ENCODE results near the gene SLC35F3.
A peak's percentile ranks its signal among the peaks of the same experiment; 100 is the strongest.

SLC35F3 gene

DNA sequence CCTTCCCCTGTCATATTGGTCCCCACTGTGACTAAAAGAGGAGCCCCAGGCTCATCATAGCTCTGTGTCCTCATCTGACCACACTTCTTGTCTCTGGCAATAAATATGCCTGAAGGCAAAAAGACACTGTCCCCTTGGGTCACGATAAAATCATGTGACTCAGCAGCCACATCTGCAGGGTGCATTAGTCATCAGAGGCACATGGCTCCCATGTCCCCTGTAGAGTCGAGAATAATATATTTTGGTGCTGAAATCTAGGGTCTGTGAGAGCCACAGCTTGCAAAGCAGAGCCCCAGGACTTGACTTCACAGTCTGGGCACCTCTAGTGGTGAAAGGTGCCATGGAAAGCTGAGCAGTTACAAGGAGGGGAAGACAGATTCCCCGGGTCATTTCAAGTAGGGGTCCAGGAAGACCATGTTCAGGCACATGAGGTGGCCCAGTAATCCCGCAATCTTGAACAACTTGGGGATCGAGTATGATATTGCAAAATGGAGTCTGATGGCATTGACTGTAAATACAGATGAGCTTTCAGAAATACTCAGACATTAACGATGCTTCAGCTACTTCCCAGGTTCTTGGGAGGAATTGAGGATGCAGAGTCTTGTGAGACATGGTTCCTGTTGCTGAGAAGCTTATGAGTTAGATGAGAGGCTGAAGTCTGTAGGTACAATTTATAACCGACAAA, 68.6 kb downstream of the SLC35F3 start:
- no peak for DNase-seq (ENCODE audit: low read depth, low spot score)

DNA sequence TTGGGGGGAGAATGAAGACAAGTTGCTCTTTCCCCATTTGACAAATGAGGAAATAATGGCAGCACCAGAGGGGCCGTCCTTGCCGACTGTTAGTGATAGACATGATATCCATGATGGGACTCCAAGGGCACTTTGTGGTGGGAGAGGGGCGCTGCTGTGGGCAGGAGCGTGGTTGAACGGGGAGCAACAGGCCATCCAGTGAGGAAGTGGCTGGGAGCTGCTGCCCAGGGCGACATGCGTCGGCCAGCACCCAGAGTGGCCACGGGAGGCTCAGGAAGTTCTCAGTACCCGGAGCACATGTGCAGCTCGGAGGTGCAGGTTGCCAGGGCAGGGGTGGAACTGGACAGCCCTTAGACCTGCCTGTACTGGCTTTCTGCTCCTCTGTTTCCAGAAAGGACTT, 71.0 kb downstream of the SLC35F3 start:
- DNase-seq (ENCODE audit: low read depth, low spot score): no peak

DNA sequence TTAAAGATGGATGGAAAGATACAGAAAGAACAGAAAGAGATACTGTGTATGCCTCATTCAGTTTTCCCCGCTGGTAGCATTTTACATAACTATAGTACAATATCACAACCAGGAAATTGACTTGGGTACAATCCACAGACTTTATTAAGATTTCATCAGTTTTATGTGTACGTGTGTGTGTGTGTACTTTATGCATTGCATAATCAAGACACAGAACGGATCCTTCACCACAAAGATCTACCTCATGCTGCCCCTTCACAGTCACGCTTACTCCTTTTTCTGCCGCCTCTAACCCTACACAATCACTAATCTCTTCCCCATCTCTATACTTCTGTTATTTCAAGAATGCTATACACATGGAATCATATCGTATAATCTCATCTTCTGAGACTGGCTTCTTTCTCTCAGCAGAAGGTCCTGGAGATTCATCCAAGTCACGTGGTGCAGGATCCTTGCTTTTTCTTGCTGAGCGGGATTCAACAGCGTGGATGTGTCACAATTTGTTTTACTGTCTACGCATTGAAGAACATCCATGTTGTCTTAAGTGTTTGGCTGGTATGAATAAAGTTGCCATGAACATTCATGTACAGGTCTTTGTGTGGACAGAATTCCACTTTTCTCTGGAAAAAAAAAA, 76.7 kb downstream of the SLC35F3 start:
- DNase-seq (ENCODE audit: low read depth, low spot score): no peak

DNA sequence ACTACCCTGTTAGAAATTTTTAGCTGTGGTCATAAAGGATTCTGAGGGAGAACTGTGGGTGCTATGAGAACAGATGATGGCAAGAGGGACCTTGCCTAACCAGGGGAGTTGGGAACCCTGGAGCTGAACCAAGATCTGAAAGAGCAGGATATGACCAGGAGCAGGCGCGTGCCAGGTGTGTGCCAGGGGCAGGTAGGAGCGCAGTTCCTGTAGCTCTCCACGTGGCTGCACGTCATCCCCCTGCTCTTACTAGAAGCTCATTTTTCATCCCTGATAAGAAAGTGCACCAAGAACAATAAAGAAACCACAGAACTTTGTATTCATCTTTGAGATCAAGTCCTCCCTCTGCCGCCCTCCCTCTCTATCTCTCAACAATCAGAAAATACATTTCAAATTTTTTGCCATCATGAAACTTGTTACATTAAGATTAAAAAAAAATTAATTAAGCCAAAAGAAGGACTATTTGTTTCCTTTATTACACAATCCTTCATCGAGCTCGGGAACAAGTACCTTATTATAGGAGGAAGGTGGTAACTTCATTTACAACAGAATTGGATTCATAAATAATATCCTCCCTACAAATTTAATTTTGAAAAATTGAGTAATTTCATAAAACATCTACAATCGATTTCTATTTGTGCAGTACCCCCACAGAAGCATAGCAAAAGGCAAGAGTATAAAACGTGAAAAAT, 78.5 kb downstream of the SLC35F3 start:
- no peak for DNase-seq (ENCODE audit: low read depth, low spot score)

DNA sequence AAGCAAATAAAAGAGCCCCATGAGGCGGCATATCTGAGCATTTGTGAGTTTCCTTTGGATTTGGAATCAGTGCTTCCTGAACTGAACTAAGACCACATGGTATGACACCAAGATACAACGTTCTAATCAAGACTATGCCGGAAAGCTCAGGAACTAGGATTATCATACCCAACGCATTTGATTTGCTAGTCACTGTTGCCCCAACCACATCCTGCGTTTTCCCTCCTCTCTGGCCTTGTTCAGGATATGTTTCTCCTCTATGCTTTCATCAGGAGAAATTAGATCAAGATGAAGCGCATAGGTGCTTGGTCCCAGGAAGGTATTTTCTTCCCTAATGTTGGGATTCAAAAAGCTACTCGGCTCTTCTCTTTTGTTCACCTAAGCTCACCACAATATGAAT, 79.3 kb downstream of the SLC35F3 start:
- no peak for DNase-seq (ENCODE audit: low read depth, low spot score)

DNA sequence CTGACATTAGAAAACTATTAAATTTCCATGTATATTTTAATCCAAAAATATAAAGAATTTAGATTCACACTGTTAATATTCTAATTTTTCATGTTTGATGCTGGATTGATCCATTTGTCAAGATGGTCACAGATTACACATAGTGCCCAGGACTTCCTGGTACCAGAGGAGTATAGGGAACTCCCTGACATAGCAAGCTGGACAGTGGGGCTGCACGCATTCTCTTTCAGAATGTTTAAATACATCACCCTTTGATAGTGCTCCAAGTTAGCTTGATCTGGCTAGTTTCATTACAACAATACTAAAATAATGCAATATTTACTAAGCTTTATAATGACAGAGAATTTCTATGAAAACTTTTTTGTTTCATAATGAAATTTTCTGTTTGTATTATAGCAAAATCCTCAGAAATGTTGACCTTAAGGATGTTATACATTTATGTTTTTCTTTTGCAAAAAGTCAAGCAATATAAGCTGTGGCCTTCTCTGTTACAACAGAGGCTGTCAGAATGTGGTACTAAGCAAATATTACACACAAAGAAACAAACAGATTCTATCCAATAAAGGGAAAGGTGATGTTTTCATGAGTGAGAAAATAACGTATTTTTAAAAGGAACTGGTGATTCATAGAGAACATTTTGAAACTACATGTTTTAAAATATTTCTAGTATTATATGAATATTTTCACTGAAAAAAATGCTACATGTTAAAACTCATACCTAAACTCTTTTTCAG, 84.7 kb downstream of the SLC35F3 start:
- no peak for DNase-seq (ENCODE audit: low read depth, low spot score)

DNA sequence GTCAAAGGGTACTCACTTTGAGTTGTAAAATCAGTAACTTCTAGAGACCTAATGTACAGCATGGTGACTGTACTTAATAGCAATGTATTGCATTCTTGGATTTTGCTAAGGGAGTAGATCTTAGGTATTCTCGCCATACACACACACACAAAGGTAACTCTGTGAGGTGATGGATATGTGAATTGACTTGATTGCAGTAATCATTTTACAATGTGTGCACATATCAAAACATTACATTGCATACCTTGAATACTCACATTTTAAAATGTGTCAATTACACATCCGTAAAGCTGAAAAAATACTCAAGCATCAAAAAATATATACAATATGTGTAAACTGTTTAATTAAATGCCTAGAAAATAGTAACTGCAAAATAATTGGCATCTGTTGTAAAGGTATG, 86.0 kb downstream of the SLC35F3 start:
- DNase-seq (ENCODE audit: low read depth, low spot score): no peak

DNA sequence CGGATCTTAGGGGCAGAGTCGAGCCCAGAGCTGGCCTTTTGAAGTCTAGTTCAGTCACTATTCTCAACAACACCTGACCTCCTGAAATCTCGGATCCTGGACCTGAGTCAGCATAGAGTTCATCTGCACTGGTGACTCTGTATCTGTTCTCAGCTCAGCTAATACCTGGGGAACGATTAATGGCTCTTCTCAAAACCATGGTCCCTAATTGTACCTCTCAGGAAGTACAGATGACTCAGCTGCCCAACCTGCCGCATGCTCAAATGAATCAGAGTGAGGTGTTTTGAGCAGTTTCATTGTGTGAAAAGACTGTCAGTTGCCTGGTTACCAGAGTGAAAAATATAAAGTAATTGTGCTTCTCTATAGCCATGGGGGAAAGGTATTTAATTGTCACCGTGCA, 89.2 kb downstream of the SLC35F3 start:
- DNase-seq (ENCODE audit: low read depth, low spot score): peak; percentile 77

DNA sequence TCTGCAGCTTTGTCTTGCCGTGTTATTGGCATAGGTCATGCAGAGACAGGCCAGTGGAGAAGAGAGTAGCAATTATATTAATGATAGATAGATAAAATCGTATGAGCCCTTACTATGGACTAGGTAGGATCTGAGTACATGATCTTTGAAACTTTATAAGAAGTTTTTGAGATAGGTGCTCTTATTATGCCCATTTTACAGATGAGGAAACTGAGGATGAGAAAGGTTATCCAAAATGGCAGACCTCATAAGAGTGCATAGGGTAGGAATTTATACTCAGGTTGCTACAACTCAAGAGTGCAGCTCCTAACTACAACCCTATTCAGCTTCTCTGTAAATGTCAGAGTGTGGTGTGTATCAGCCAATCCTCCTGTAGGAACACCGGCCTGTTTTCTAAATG, 89.6 kb downstream of the SLC35F3 start:
- no peak for DNase-seq (ENCODE audit: low read depth, low spot score)

DNA sequence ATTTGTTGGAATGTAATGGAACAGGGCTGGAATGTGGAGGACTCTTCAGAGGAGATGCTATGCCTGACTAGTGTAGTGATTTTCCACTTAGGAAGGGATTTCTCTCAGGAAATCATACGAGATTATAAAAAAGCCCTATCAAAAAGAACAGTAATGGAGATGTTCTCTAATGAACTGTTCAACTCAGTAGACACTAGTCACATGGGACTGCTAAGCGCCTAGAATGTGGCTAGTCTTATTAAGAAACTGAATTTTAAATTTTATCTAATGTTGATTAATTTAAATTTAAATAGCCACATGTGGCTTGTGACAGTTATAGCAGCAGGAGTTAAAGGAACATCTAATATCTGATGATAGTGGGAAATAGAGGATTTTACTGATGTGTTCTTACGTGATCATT, 94.0 kb downstream of the SLC35F3 start:
- DNase-seq (ENCODE audit: low read depth, low spot score): no peak

DNA sequence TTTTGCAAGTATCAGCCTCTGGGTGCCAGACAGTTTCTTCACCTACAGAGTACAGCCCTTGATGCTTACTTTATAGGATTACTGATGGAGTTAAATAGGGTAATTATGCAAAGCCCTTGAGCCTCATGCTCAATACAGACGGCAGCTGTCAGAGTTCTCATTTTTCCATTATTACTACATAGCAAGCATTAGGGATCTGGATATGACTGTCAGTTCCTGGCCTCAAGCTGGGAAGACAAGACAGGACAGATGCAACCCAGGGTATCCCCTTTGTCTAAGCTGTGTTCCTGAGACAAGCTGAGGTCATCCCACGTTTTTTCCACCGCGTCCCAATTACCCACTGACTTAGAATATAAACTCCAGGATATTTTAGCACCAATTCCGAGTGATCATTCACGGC, 94.4 kb downstream of the SLC35F3 start:
- DNase-seq (ENCODE audit: low read depth, low spot score): no peak

DNA sequence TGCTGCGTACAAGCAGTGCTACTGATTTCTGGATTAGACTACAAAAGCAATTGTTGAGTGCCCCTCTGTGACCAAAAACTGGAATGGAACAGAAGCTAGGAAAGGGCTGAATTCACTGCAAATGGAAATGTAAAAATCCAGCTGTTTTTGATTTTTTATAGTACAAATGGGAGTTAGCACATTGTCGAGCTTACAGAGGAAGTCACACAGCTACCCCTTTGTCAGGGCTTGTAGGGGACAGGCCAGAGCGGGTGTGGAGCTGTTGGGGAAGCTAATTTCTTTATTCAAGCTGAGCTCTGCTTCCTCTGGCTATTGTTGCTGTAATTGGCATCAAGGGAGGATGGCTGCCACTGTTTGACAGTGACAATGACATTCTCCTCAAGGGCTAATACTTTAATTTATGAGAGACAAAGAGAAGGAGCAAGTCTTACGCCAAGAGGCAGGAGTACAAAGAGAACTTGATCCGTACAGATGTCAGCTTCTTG, 96.1 kb downstream of the SLC35F3 start:
- no peak for DNase-seq (ENCODE audit: low read depth, low spot score)

DNA sequence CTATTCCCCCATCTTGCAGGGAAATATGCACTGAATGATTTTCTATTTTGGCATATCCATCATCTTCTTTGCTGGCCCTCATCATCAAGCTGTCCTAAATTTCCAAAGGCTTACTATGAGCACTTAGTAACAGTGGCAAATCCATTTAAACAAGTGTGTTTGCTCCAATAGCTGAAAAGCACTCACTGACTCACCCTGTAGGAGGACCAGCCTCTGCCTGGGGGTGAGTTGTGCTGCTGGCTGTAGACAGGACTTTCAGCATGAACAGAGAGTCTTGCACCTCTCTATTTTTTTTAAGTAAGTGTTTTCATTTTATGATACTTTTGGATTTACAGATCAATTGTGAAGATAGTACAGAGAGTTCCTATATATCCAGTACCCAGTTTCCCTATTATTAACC, 97.3 kb downstream of the SLC35F3 start:
- DNase-seq (ENCODE audit: low read depth, low spot score): peak; percentile 41

DNA sequence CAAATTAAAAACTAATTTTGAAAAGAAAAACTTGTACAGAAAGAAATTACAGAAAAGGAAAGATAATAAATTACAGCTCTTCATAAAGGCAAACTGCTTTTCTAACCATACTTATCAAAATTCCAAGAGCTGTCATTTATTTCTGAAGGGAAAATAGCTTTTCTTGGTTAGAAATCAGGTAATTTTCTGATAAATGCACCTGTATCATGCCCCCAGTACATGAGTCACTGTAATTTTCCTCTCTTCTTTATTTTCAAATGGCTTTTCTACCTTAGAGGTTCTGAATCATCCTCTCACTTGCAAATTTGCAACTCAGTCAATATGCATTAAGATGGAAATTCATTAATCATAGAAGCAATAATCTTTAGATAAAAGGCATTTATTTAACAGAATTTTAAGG, 100.1 kb downstream of the SLC35F3 start:
- no peak for DNase-seq (ENCODE audit: low read depth, low spot score)

DNA sequence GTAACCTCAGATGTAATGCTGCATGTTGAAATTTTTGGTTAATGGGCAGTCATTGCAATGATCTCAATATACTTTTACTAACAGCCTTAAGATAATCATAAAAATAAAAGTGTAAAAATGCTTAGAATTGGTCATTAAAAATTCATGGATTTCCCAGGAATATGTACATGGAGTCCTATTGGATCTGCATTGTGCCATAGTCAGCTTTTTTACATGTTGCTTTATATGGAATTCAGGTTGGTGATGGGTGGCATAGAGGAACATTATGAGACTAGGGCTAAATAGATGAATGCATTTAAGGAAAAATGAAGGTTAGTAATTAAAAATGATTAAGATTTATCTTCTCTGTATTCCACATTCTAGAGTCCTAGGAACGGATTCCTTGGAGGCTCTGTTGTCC, 103.2 kb downstream of the SLC35F3 start:
- DNase-seq (ENCODE audit: low read depth, low spot score): no peak

DNA sequence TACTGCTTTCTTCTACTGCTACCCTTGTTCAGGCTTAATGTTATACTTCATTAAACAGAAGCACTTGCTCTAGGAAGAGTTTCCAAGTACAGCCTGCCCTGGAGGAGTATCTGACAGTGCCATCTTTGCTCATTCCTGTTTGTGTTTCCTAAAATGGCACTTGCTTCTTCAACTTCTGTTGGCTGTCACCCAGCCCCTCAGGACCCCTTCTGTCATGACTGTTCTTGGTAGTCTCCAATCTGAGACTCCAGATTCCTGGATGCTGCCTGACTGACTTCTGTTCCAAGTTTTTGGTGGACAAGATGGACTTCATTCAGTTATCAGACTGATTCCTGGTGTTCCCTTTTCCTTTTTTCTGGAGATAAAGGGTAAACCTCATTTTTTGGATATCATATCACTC, 104.1 kb downstream of the SLC35F3 start:
- no peak for DNase-seq (ENCODE audit: low read depth, low spot score)

DNA sequence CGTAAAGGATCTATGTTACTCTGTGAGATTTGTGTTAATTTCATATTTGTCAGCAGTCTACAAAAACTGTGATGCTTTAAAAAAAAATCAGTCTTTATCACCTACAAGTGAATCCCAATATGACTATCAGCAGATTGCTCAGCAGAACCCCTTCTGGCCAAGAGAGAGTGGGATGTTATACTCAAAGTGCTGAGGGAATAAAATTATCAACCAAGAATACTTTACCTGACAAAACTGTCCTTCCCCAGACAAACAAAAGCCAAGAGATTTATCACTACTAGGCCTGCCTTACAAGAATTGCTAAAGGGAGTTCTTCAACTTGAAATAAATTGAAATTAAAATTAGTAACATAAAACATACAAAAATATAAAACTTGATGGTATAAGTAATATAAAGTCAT, 105.2 kb downstream of the SLC35F3 start:
- DNase-seq (ENCODE audit: low read depth, low spot score): no peak

DNA sequence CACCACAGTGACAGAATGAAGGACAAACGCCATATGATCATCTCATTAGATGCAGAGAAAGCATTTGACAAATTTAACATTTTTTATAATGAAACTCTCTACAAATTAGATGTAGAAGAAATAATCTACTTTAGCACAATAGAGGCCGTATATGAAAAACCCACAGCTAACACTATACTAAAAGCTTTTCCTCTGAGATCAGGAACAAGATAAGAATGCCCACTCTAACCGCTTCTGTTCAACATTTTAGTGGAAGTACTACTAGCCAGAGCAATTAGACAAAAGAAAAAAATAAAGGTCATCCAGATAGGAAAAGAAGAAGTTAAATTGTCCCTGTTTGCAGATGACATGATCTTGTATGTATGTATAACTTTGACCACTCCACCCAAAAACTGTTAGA, 109.7 kb downstream of the SLC35F3 start:
- DNase-seq (ENCODE audit: low read depth, low spot score): no peak

DNA sequence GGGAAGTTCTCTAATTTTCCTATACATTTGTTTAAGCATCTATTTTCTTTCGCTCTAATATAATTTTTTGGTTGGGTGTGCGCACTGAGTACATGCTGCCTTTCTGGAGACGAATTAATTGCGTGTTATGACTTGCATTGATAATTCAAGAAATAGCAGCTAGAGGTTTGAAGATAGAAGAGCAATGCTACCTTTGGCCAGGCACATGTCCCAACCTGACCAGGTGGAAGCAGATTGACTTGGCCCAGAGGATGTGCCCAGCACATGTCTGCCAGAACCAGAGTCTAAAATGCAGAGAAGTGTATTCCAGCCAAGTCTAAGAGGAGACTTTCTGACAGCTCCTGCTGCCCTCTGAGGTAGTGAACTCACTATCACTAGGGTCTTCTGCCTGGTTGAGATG, 114.3 kb downstream of the SLC35F3 start:
- no peak for DNase-seq (ENCODE audit: low read depth, low spot score)

DNA sequence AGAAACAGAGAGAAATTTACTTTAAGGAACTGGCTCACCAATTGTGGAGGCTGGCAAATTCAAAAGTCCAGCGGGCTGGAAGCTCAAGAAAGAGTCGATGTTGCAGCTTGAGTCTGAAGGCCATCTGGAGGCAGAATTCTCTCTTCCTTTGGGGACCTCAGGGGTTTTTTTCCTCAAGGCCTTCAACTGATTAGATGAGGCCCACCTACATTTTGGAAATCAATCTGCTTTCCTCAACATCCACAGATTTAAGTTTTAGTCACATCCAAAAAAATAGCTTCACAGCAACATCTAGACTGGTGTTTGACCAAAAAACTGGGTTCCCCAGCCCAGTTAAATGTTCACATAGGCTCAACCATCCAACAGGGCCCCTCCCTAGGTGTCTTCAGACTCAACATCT, 114.9 kb downstream of the SLC35F3 start:
- DNase-seq (ENCODE audit: low read depth, low spot score): no peak

DNA sequence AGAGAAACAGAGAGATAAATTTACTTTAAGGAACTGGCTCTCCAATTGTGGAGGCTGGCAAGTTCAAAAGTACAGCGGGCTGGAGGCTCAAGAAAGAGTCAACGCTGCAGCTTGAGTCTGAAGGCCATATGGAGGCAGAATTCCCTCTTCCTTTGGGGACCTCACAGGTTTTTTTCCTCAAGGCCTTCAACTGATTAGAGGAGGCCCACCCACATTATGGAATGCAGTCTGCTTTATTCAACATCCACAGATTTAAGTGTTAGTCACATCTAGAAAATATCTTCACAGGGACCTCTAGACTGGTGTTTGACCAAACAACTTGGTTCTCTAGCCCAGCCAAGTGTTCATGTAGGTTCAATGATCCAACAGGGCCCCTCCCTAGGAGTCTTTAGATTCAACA, 117.8 kb downstream of the SLC35F3 start:
- DNase-seq (ENCODE audit: low read depth, low spot score): no peak

DNA sequence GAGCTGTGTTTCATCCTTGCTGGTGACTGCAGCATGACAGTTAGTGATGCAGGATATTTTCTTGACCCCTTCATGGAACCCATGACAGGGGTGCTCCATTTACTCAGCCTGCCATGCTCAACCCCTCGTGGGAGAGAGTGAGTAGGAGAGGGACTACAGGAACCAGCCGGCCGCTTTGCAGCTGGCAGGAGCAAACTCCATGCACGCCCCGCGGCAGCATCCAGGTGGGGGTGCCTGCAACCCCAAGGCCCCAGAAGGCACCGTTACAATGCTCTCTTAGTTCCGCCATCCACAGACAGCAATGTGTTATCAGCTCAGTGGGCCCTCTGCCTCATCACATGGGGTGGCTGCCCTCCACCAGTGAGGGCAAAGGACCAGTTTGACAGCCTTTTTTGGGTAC, 135.1 kb downstream of the SLC35F3 start:
- DNase-seq (ENCODE audit: low read depth, low spot score): no peak
